Esophagus squamous epithelium (tissue), 5 donors: ENCODE measurements around the gene GPC6. TPM values are rescaled to one million over a fixed set of nuclear protein-coding genes. Genes with fewer than 3 reads are reported as not detected.

ENCODE experiments used
- DNase-seq: peaks from one replicate; lab custom pipeline; 2025; lab: John Stamatoyannopoulos, UW
- H3K27ac ChIP-seq, 4 donors: fragments of 200-600 bp; sonication (generic); one replicate each; pipeline ENCODE4 v1.5.1; 2016 to 2019; ENCODE audit warnings: mild to moderate bottlenecking in 1 of 4
- H3K27me3 ChIP-seq, 4 donors: fragments of 200-600 bp; sonication (generic); 1 replicate in 3 of 4; 2 replicates in 1 of 4; pipeline versions ENCODE4 v1.5.1 to v1.6.0; 2017 to 2021; ENCODE audit warnings: antibody characterized with exemption in 1 of 4
- H3K36me3 ChIP-seq, 3 donors: fragments of 200-600 bp; sonication (generic); one replicate each; pipeline ENCODE4 v1.5.1; 2016 to 2019
- H3K4me1 ChIP-seq, 3 donors: fragments of 200-600 bp; sonication (generic); one replicate each; pipeline ENCODE4 v1.5.1; 2017 to 2019
- H3K4me3 ChIP-seq, 4 donors: fragments of 200-600 bp; sonication (generic); 1 replicate in 3 of 4; 2 replicates in 1 of 4; pipeline ENCODE4 v1.5.1; 2016 to 2019; ENCODE audit warnings: mild to moderate bottlenecking in 2 of 4, moderate library complexity in 1 of 4
- H3K9me3 ChIP-seq, 3 donors: fragments of 200-600 bp; sonication (generic); one replicate each; pipeline ENCODE4 v1.5.1; 2016 to 2019
- CTCF ChIP-seq, 6 experiments: fragments of 450-650 bp in 4 of 6; fragments of 200-600 bp in 2 of 6; sonication (generic) in 2 of 6; IDR thresholded peaks; one replicate each; pipeline ENCODE4 v1.5.1; 2016 to 2019; ENCODE audit warnings: antibody characterized with exemption in 6 of 6, mild to moderate bottlenecking in 4 of 6, moderate library complexity in 4 of 6
- POLR2A ChIP-seq, 4 donors: fragments of 450-650 bp; IDR thresholded peaks; one replicate each; pipeline ENCODE4 v1.6.1; 2017; ENCODE audit warnings: antibody characterized with exemption in 4 of 4, mild to moderate bottlenecking in 4 of 4, moderate library complexity in 3 of 4
- WGBS, 2 donors: methylation state at CpG; one replicate each; pipeline ENCODE4 v1.1.5; 2018; 5-methylcytosine and 5-hydroxymethylcytosine counted together
- intact Hi-C: fragments of 100-400 bp; cut with DNase I; formaldehyde crosslinking; loops from one replicate; pipeline ENCODE4 v1.15.0; 2022
- total RNA-seq, 4 donors: library from RNA; depleted of rRNA; stranded (reverse); fragments of >200 nt; gene quantifications; one replicate each; pipeline ENCODE4 v1.1.0, GENCODE V29; 2016
- donor health status: DM: yes; HTN: yes; CAD: no.

The GPC6 gene
- total RNA-seq, 4 donors from 2014 or later = 0.57 to 8.6 (median 2.6) TPM

DNA sequence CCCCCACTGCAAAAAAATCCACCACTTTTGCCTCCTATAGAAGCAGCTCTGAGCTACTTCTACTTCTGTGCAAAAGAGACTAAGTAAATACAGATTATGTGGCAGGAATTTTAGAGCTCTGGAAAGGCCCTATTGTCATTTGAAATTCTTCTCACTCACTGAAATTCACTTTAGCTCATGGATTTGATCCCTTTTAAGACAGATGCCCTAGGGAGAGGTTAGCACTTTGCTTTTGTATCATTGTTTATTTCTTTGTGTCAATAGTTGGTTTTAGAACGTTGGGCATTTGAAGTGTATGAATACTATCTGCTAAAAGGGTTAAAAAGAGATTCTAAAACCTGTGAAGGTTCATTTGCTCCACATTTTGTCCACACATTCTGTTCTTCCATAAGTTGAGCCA lies 528.7 kb downstream of the GPC6 start:
- 32 to 41% methylated on average over 1 of the region's 1 CpG for WGBS, 2 donors
- no peak for TF ChIP-seq CTCF (IDR thresholded peaks at IDR 0.05)
- TF ChIP-seq POLR2A (IDR thresholded peaks at IDR 0.05) = no peak
- DNase-seq = no peak
- Histone ChIP-seq H3K36me3 (no peaks in the 10 kb centered on the region), H3K27me3 (no peaks in the 10 kb centered on the region), H3K4me1 (no peaks in the 10 kb centered on the region), H3K27ac (no peak overlapping the region), H3K9me3 (no peaks in the 10 kb centered on the region), H3K4me3 (no peak overlapping the region)
- intact Hi-C loops = no loop called here

- H3K4me1 ChIP-seq = no peaks in the 10 kb centered on the region
- TF ChIP-seq POLR2A (IDR thresholded peaks at IDR 0.05) = no peak
- TF ChIP-seq CTCF (IDR thresholded peaks at IDR 0.05) = no peak
- H3K4me3 ChIP-seq = no peak overlapping the region
- 61 to 74% methylated on average over 1 of the region's 1 CpG for WGBS, 2 donors
- H3K36me3 ChIP-seq = no peaks in the 10 kb centered on the region
- H3K27ac ChIP-seq = no peak overlapping the region
- H3K27me3 ChIP-seq = no peaks in the 10 kb centered on the region
- no peak for DNase-seq
- intact Hi-C loops = no loop called here
- no peaks in the 10 kb centered on the region for H3K9me3 ChIP-seq
Observed at GRCh38 chr13:93758575-93758974, 532.0 kb downstream of the GPC6 start.

DNA sequence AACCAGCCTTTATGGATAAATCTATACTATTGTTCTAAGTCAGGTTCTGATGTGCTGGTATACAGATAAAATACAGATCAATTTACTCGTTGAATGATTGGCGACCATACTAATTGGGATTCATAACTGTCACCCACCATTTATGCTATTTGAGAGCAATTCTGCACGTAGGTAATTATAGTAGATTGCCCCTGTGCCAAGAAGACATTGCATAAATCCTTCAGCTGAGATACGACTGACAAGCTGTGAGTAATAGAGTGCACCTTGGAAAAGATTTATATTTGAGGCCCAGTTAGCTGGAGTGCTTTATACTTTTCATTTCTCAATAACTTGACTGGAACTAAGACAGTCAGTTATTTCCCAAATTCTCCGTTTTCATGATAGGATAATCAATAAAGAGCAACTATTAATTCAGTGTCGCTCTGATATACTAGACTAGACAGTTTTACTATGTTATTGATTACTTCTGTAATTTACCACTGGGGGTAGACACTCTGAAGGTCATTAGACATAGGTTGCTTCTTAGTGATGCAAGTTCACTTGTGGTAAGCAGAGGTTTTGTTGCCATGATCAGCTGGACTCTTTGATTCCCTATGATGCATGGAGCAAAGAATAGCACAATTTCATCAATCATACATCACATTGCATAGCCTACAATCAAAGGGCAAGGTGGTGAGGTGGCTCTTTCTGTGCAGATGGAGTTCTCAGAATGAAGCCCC lies 536.3 kb downstream of the GPC6 start:
- Histone ChIP-seq H3K36me3 (no peaks in the 10 kb centered on the region), H3K4me1 (no peaks in the 10 kb centered on the region), H3K27ac (no peak overlapping the region), H3K4me3 (no peak overlapping the region), H3K9me3 (no peaks in the 10 kb centered on the region), H3K27me3 (no peaks in the 10 kb centered on the region)
- 69 to 75% methylated on average over 6 of the region's 6 CpGs for WGBS, 2 donors
- TF ChIP-seq CTCF (IDR thresholded peaks at IDR 0.05) = no peak
- no peak for TF ChIP-seq POLR2A (IDR thresholded peaks at IDR 0.05)
- intact Hi-C loops = no loop called here
- DNase-seq = no peak

GRCh38 chr13:93765062-93765461 lies 538.5 kb downstream of the GPC6 start:
- H3K4me1 ChIP-seq = peaks cover 0 to 15% (median 0%) of the 10 kb centered on the region in 3 donors
- H3K4me3 ChIP-seq = no peak overlapping the region
- no peaks in the 10 kb centered on the region for H3K36me3 ChIP-seq
- H3K27ac ChIP-seq = no peak overlapping the region
- no peak for DNase-seq
- no peaks in the 10 kb centered on the region for H3K9me3 ChIP-seq
- intact Hi-C loops = no loop called here
- TF ChIP-seq CTCF (IDR thresholded peaks at IDR 0.05) (no peak), POLR2A (IDR thresholded peaks at IDR 0.05) (no peak)
- H3K27me3 ChIP-seq = no peaks in the 10 kb centered on the region
- WGBS, 2 donors = 85 to 100% methylated on average over 2 of the region's 2 CpGs

- Histone ChIP-seq H3K36me3 (no peaks in the 10 kb centered on the region), H3K4me1 (peaks cover 0 to 20% (median 0%) of the 10 kb centered on the region in 3 donors), H3K27me3 (no peaks in the 10 kb centered on the region), H3K4me3 (no peak overlapping the region), H3K9me3 (no peaks in the 10 kb centered on the region), H3K27ac (no peak overlapping the region)
- TF ChIP-seq CTCF (IDR thresholded peaks at IDR 0.05) (no peak), POLR2A (IDR thresholded peaks at IDR 0.05) (no peak)
- intact Hi-C loops = no loop called here
- WGBS, 2 donors = 90 to 92% methylated on average over 1 of the region's 1 CpG
- no peak for DNase-seq
Observed at GRCh38 chr13:93765811-93766210, 539.2 kb downstream of the GPC6 start.
